ENCODE measurements around the gene EFHC1. TPM values are rescaled to one million over a fixed set of nuclear protein-coding genes. Genes with fewer than 3 reads are reported as not detected.

Gene EFHC1
- total RNA-seq, 1 donor from 2014 or later = 33.8 TPM

DNA sequence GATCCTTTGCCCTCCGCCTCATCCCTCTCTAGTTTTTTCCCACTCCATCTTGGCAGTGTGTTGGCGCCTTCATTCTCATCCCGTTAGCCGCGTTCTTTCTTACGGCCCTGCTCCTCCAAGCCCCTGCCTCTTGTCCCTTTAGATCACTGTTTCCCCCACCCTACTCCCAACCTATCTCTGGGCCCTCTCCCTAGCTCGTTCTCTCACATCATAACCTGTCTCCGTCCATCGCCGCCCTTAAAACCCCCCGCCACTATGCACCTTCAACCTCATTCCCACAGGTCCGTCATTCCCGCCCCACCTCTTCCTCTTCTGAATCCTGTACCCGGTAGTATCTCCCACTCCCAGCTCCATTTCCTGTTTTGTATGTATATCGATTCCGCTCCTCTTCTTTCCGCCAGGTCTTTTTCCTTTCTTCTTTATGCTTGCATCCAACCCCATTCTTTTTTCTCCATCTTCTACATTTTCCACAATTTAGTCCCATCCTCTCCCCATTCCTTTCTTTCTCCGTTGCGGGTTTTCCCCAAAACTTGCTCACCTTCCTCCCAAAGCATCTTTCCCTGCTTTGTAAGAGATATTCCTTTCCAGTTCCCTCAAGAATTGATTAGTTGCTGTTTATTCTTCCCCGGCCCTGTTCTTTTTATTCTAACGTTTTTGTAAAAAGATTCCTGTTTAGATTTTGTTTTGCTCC, 671 bp downstream of the EFHC1 start:
- Mint-ChIP-seq H3K4me1 (ENCODE audit: unreplicated experiment) (peaks cover 64% of the 10 kb centered on the region), H3K9me3 (ENCODE audit: unreplicated experiment) (no peaks in the 10 kb centered on the region), H3K4me3 (ENCODE audit: unreplicated experiment) (no peak overlapping the region), H3K36me3 (ENCODE audit: unreplicated experiment) (no peaks in the 10 kb centered on the region), H3K27ac (ENCODE audit: unreplicated experiment) (no peak overlapping the region), H3K27me3 (ENCODE audit: unreplicated experiment) (no peaks in the 10 kb centered on the region)
- TF ChIP-seq, protein P1, sequence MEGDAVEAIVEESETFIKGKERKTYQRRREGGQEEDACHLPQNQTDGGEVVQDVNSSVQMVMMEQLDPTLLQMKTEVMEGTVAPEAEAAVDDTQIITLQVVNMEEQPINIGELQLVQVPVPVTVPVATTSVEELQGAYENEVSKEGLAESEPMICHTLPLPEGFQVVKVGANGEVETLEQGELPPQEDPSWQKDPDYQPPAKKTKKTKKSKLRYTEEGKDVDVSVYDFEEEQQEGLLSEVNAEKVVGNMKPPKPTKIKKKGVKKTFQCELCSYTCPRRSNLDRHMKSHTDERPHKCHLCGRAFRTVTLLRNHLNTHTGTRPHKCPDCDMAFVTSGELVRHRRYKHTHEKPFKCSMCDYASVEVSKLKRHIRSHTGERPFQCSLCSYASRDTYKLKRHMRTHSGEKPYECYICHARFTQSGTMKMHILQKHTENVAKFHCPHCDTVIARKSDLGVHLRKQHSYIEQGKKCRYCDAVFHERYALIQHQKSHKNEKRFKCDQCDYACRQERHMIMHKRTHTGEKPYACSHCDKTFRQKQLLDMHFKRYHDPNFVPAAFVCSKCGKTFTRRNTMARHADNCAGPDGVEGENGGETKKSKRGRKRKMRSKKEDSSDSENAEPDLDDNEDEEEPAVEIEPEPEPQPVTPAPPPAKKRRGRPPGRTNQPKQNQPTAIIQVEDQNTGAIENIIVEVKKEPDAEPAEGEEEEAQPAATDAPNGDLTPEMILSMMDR (IDR thresholded peaks at IDR 0.05) = no peak
- no peak for DNase-seq (ENCODE audit: extremely low spot score, unreplicated experiment)

DNA sequence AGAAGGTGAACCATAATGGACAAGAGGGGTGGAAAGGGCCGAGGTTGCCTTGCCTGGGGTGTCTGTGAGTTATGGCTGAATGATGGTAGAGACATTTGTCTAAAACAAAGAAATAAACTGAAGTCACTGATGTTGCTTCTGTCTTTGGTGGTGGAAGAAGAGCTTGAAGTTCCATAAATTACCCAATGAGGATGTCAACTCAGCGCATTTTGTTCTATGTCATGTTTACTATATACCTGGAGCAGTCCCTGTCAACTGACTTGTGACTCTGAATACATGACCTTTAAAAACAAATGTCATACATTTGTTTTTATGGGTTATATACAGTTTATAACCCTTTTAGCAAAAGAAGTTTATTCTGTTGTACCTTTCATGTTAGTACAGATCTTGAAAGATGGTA, 2.0 kb downstream of the EFHC1 start:
- TF ChIP-seq, protein P1 (IDR thresholded peaks at IDR 0.05) = no peak
- Mint-ChIP-seq H3K4me3 (ENCODE audit: unreplicated experiment) (no peak overlapping the region), H3K36me3 (ENCODE audit: unreplicated experiment) (no peaks in the 10 kb centered on the region), H3K4me1 (ENCODE audit: unreplicated experiment) (peaks cover 50% of the 10 kb centered on the region), H3K27ac (ENCODE audit: unreplicated experiment) (no peak overlapping the region), H3K27me3 (ENCODE audit: unreplicated experiment) (no peaks in the 10 kb centered on the region), H3K9me3 (ENCODE audit: unreplicated experiment) (no peaks in the 10 kb centered on the region)
- no peak for DNase-seq (ENCODE audit: extremely low spot score, unreplicated experiment)

DNA sequence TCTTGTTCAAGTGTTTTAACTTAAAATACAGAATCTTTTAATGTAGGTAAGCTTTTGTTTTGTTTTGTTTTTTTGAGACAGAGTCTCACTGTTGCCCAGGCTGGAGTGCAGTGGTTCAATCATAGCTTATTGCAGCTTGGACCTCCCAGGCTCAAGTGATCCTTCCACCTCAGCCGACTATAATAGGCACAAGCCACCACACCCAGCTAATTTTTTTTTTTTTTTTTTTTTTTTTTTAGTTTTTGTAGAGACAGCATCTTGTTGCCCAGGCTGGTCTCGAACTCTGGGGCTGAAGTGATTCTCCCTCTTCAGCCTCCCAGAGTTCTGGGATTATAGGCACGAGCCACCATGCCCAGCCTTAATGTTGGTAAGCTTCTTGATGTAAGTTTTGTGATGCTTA, 3.3 kb downstream of the EFHC1 start:
- no peaks in the 10 kb centered on the region for H3K9me3 Mint-ChIP-seq (ENCODE audit: unreplicated experiment)
- no peaks in the 10 kb centered on the region for H3K36me3 Mint-ChIP-seq (ENCODE audit: unreplicated experiment)
- peak overlapping the region; percentile 84 for H3K27ac Mint-ChIP-seq (ENCODE audit: unreplicated experiment)
- H3K4me3 Mint-ChIP-seq (ENCODE audit: unreplicated experiment) = no peak overlapping the region
- TF ChIP-seq, protein P1 (IDR thresholded peaks at IDR 0.05) = no peak
- peaks cover 40% of the 10 kb centered on the region for H3K4me1 Mint-ChIP-seq (ENCODE audit: unreplicated experiment)
- H3K27me3 Mint-ChIP-seq (ENCODE audit: unreplicated experiment) = no peaks in the 10 kb centered on the region
- no peak for DNase-seq (ENCODE audit: extremely low spot score, unreplicated experiment)

DNA sequence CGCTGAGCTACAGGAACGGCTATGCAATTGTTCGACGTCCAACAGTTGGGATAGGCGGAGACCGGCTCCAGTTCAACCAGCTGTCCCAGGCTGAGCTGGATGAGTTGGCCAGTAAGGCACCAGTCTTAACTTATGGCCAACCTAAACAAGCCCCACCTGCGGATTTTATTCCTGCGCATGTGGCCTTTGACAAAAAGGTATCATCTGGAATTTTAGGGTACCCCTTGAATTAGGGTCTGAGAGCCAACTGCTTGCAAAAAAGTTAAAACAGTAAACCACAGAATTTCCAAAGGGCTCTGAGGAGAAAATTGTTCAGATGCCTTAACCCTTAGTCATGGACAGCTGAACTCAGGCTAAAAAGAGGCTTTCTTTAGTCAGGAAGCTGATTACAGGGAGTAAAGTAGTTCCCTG, 3.8 kb downstream of the EFHC1 start:
- peak overlapping the region; percentile 84 for H3K27ac Mint-ChIP-seq (ENCODE audit: unreplicated experiment)

DNA sequence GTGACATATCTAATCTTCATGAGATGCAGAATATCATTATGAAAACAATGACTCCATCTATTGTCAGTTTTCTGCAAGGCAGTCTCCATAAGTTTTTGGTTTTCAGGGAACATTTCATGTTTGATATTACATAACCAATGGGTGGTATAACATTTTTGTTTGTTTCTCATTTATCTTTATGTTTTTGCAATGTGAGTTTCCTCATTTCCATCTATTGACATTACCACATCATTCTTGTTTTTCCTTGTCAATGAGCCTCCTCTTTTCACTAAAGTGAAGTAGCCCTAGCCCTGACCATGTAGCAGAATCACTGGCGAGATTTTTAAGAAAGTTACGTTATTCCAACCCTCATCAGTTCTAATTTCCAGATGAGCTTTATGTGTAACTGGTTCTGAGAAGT, 4.4 kb downstream of the EFHC1 start:
- Mint-ChIP-seq H3K4me3 (ENCODE audit: unreplicated experiment) (no peak overlapping the region), H3K9me3 (ENCODE audit: unreplicated experiment) (peaks cover 7% of the 10 kb centered on the region), H3K4me1 (ENCODE audit: unreplicated experiment) (peaks cover 29% of the 10 kb centered on the region), H3K36me3 (ENCODE audit: unreplicated experiment) (peaks cover 8% of the 10 kb centered on the region), H3K27me3 (ENCODE audit: unreplicated experiment) (no peaks in the 10 kb centered on the region), H3K27ac (ENCODE audit: unreplicated experiment) (peak overlapping the region; percentile 84)
- TF ChIP-seq, protein P1 (IDR thresholded peaks at IDR 0.05) = peak; percentile 27
- DNase-seq (ENCODE audit: extremely low spot score, unreplicated experiment) = no peak

More for the DNA sequence above, 3.8 kb downstream of the EFHC1 start:
- Mint-ChIP-seq H3K36me3 (ENCODE audit: unreplicated experiment) (peaks cover 4% of the 10 kb centered on the region), H3K9me3 (ENCODE audit: unreplicated experiment) (peaks cover 2% of the 10 kb centered on the region), H3K27me3 (ENCODE audit: unreplicated experiment) (no peaks in the 10 kb centered on the region), H3K4me3 (ENCODE audit: unreplicated experiment) (no peak overlapping the region), H3K4me1 (ENCODE audit: unreplicated experiment) (peaks cover 34% of the 10 kb centered on the region)
- TF ChIP-seq, protein P1 (IDR thresholded peaks at IDR 0.05) = no peak
- no peak for DNase-seq (ENCODE audit: extremely low spot score, unreplicated experiment)

Data from osteocyte (in vitro differentiated cells).